ENCODE measurements around the gene ZFP36L2. TPM values are rescaled to one million over a fixed set of nuclear protein-coding genes. Genes with fewer than 3 reads are reported as not detected.

Gene ZFP36L2
- total RNA-seq, 2 experiments from 2014 or later = 207 to 218 TPM

DNA sequence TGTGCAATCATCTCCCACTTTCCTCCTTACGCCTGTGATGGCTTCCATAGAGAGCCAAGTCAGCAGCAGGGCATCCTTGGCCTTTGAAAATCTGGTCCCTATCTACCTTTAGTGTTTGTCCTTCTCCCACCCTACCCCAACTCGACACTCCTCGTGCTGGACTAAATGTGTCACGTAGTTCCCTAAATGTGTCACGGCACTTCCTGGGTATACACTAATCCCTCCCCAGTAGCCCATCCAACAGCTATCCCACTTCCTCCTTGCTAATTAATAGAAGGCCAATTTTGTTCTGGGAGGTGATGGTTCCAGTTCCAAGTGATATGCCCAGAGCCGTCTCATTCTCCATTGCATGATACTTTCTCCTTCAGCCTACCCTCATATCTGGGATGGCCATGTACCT is 36.5 kb upstream of the ZFP36L2 start:
- POLR2A ChIA-PET = no interaction called here
- peaks cover 2% of the 10 kb centered on the region for H3K4me1 Mint-ChIP-seq
- H3K27ac Mint-ChIP-seq = no peak overlapping the region
- H3K27me3 Mint-ChIP-seq = no peaks in the 10 kb centered on the region
- ATAC-seq (ENCODE audit: low read depth) = no peak
- no peak for DNase-seq
- H3K9me3 Mint-ChIP-seq = no peaks in the 10 kb centered on the region
- no peak overlapping the region for H3K4me3 Mint-ChIP-seq
- peaks cover 6% of the 10 kb centered on the region for H3K36me3 Mint-ChIP-seq

DNA sequence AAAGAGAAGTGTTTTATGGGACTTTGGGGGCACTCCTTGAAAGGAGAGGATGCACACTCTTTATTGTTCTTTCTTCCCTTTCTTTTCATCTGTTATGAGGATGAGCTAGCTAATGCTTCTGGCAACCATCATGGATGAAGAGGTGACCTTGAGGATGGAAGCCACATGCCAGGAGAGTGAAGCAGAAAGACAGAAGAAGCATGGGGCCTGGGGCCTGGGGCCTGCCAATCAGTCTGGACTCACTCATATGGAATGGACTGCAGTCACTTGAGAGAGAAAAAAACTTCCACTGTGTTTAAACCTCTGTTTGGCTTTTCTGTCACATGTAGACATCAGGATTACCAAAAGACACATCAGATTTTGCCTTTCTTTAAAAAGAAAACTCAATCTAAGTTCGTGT is 35.8 kb upstream of the ZFP36L2 start:
- Mint-ChIP-seq H3K4me1 (peaks cover 2% of the 10 kb centered on the region), H3K9me3 (no peaks in the 10 kb centered on the region), H3K27me3 (no peaks in the 10 kb centered on the region), H3K4me3 (no peak overlapping the region), H3K36me3 (peaks cover 6% of the 10 kb centered on the region), H3K27ac (no peak overlapping the region)
- DNase-seq = no peak
- POLR2A ChIA-PET = no interaction called here
- no peak for ATAC-seq (ENCODE audit: low read depth)

DNA sequence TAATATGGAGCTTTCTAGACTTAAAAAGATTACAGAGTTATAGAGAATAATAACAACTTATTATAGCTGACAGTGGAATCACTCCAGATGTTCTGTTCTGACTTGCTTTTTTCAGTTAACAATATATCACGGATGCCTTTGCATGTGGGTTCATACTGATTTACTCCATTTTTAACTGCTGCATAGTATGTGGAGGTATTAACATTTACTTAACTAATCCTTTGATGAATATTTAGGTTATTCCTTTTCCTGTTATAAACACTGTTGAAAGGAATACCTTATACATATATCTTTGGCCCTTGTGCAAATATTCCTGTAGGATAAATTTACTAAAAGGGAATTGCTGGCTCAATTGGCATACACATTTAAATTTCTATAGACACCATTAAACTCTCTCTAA is 33.1 kb upstream of the ZFP36L2 start:
- H3K36me3 Mint-ChIP-seq = peaks cover 5% of the 10 kb centered on the region
- POLR2A ChIA-PET = no interaction called here

DNA sequence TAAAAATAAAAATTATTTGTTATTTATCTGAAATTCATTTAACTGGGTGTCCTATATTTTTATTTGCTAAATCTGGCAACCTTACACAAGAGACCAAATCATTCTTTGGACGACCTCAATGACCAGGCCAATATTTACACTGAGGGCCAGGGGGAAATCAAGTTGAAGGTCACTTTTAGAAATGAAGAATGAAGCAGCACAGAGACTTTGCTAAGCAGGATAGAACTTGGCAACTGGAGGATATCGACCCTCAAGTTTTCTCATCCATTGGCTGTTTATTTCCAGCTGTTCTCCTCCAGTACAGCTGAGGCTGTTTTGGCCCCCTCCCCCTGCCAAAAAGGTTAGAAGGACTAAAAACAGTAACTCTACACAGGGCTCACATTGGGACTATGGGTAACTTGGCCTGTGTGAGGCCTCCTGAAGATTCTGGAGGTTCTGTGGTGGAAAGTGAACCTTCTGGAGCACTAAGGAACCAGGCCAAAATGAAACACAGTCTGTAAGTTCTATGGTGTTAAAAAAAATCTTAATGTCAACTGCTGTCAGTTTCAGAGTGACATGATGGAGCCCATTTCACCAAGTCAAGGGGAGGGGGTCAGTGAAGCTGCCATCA is 32.2 kb upstream of the ZFP36L2 start:
- Mint-ChIP-seq H3K27ac (no peak overlapping the region), H3K4me3 (no peak overlapping the region), H3K9me3 (no peaks in the 10 kb centered on the region), H3K27me3 (no peaks in the 10 kb centered on the region), H3K36me3 (peaks cover 4% of the 10 kb centered on the region), H3K4me1 (no peaks in the 10 kb centered on the region)
- POLR2A ChIA-PET = no interaction called here
- no peak for DNase-seq
- no peak for ATAC-seq (ENCODE audit: low read depth)

More for the DNA sequence above, 33.1 kb upstream of the ZFP36L2 start:
- H3K4me1 Mint-ChIP-seq = peaks cover under 1% of the 10 kb centered on the region
- H3K27ac Mint-ChIP-seq = no peak overlapping the region
- no peak overlapping the region for H3K4me3 Mint-ChIP-seq
- no peak for DNase-seq
- ATAC-seq (ENCODE audit: low read depth) = no peak
- H3K27me3 Mint-ChIP-seq = no peaks in the 10 kb centered on the region
- no peaks in the 10 kb centered on the region for H3K9me3 Mint-ChIP-seq

DNA sequence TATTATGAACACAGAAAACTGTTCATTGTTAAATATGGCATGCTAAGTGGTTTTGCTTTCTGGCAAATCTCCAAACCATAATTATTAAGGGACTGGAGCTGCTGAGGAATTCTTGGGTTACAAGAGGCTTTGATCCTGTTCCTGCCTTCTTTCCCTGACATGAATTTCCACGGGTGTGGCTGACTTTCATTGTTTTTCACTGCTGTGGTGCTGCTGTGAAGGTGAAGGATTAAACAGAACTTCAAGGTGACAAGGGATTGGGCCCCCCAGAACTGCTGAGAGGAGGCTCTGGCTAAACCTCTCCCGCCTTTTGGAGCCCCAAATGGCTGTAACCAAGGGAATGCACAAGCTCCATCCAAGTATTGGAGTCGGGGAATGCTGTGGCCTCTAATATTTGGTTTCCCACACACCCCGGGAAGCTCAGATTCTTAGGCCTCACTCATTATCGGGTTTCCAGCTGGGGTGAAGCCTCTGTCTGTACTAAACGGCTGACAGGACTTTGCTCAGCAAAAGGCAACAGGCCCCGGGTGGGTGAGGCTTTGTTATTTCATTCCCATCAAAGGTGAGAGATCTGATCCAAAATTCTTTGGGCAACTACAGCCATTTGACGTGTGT is 29.0 kb upstream of the ZFP36L2 start:
- Mint-ChIP-seq H3K4me3 (no peak overlapping the region), H3K36me3 (no peaks in the 10 kb centered on the region), H3K9me3 (no peaks in the 10 kb centered on the region), H3K4me1 (no peaks in the 10 kb centered on the region), H3K27me3 (no peaks in the 10 kb centered on the region), H3K27ac (no peak overlapping the region)
- no peak for ATAC-seq (ENCODE audit: low read depth)
- POLR2A ChIA-PET = interaction anchor here (0.6 kb wide), 1 partner anchor 160 kb away, joined by 8 read pairs; no protein-coding TSS in a partner anchor
- DNase-seq = no peak

DNA sequence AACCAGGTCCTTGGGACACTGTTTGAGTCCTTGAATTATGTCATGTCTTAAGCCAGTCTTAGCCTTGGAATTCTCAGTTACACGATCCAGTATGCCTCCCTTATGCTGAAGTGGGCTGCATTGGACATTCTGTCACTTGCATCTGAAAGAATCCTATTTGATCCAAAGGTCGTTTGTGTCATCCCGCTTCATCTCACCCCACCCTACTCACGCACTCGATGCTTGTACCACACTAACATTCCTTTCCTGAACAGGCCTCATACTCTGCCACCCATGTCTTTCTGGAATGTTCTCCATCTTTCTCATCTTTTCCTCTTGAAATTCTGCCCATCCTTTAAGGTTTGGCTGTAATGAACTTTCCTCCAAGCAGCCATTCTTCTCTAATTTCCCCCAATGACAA is 27.9 kb upstream of the ZFP36L2 start:
- no peaks in the 10 kb centered on the region for H3K36me3 Mint-ChIP-seq
- no peaks in the 10 kb centered on the region for H3K27me3 Mint-ChIP-seq
- H3K4me3 Mint-ChIP-seq = no peak overlapping the region
- H3K4me1 Mint-ChIP-seq = no peaks in the 10 kb centered on the region
- POLR2A ChIA-PET = interaction anchor here (1.0 kb wide), 1 partner anchor 24 kb away, joined by 3 read pairs; no protein-coding TSS in a partner anchor
- no peak overlapping the region for H3K27ac Mint-ChIP-seq
- ATAC-seq (ENCODE audit: low read depth) (no peak), DNase-seq (no peak)
- H3K9me3 Mint-ChIP-seq = no peaks in the 10 kb centered on the region

DNA sequence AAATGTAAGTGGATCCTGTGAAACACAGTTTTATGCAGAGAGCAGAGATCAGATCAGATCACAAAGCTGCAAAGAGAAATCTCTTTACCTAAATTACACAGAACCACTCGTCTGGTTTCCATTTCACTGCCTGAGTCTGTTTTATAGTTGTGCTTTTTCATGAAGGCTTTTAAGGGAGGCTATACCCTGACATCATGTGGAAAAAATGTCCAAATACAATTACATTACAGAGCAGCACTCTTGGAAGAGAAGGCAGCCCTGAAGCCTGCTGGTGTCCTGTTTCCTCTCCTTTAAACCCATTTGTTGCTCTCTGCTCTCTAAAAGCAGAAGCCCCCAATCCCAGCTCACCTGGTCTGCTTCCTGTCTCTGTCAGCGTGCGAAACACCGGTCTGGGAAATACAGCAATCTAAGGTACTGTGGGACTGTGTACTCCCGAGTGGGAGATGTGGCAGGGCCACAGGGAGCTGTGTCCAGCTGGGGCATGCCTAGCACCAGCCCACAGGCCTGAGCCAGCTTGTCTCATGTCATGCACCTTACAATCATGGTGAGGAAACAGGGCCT is 24.8 kb upstream of the ZFP36L2 start:
- POLR2A ChIA-PET = no interaction called here

DNA sequence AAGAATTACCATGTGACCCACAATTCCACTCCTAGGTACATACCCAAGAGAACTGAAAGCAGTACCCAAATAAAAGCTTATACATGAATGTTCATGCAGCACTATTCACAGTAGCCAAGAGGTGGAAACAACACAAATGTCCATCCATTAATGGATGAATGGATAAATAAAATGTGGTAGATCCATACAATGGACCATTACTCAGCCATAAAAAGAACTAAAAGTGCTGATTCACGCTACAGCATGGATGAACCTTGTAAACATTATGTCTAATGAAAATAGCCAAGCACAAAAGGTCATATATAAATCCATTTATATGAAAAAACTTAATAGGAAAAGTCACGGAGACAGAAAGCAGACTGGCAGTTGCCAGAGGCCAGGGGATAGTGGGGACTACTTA is 23.6 kb upstream of the ZFP36L2 start:
- Mint-ChIP-seq H3K27ac (no peak overlapping the region), H3K27me3 (no peaks in the 10 kb centered on the region), H3K9me3 (no peaks in the 10 kb centered on the region), H3K4me3 (no peak overlapping the region), H3K4me1 (no peaks in the 10 kb centered on the region), H3K36me3 (no peaks in the 10 kb centered on the region)
- DNase-seq (no peak), ATAC-seq (ENCODE audit: low read depth) (no peak)
- POLR2A ChIA-PET = no interaction called here

More for the DNA sequence above, 24.8 kb upstream of the ZFP36L2 start:
- ATAC-seq (ENCODE audit: low read depth) (no peak), DNase-seq (no peak)
- H3K36me3 Mint-ChIP-seq = no peaks in the 10 kb centered on the region
- no peak overlapping the region for H3K4me3 Mint-ChIP-seq
- no peak overlapping the region for H3K27ac Mint-ChIP-seq
- no peaks in the 10 kb centered on the region for H3K27me3 Mint-ChIP-seq
- no peaks in the 10 kb centered on the region for H3K4me1 Mint-ChIP-seq
- no peaks in the 10 kb centered on the region for H3K9me3 Mint-ChIP-seq

DNA sequence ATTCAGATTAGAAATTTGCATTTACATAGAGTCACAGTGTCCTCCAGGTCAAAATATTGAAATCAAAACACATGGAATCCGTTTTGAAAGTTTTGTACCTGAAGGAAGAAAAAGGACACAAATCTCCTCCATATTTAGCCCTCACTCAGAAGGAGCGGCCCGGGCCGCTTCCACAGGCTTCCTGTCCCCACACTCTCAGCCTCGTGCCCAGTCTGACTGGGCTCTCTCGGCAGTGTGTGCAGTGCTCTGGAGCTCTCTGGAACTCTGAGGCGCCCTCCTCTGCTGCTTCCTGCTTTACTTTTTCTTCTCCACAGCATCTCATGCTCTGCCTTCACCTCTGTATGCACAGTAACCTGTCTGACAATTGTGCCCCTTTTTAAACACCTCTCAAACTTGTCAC is 22.2 kb upstream of the ZFP36L2 start:
- POLR2A ChIA-PET = no interaction called here
- DNase-seq (no peak), ATAC-seq (ENCODE audit: low read depth) (no peak)
- Mint-ChIP-seq H3K9me3 (no peaks in the 10 kb centered on the region), H3K4me3 (no peak overlapping the region), H3K27me3 (no peaks in the 10 kb centered on the region), H3K4me1 (no peaks in the 10 kb centered on the region), H3K36me3 (peaks cover 3% of the 10 kb centered on the region), H3K27ac (no peak overlapping the region)

DNA sequence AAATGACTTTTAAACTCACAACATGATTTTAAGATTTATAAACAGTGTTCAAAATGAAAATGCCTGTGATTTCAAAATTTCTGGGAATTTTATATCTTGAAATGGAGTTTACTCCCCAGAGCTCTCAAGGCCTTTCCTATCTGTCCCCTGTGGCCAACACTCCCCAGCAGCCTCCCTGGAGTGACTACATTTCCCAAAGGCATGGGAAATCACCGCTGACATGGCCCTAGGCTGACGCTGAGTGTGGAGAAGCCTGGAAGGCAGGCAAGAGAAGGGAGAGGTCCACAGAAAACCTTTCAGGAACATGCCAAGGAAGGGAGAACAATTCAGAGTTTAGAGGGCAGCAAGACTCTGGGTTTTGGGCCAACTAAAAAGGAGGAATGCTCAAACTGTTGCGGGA is 20.2 kb upstream of the ZFP36L2 start:
- Mint-ChIP-seq H3K4me3 (no peak overlapping the region), H3K27ac (no peak overlapping the region)
- POLR2A ChIA-PET = no interaction called here

DNA sequence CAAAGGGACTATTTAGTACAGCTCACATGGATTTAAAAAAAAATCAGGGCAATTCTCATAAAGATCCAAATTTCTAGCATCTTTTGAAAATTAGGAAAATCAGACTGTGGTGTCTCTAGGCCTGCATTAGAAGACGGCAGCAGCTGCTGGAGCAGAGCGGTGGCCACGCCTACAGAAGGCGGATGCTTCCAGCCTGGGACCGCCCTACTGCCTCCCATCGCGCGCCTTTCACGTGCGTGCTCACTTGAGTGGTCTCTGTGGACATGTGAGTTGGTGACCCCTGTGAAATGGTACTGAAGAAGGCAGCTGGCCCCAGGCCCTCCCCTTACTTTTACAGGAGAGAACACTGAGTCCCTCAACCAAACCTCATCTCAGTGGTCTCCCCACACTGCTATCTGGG is 15.2 kb upstream of the ZFP36L2 start:
- Mint-ChIP-seq H3K9me3 (no peaks in the 10 kb centered on the region), H3K36me3 (peaks cover 8% of the 10 kb centered on the region), H3K4me1 (peaks cover 3% of the 10 kb centered on the region), H3K27me3 (no peaks in the 10 kb centered on the region), H3K4me3 (no peak overlapping the region), H3K27ac (no peak overlapping the region)
- POLR2A ChIA-PET = no interaction called here
- DNase-seq = no peak
- no peak for ATAC-seq (ENCODE audit: low read depth)

More for the DNA sequence above, 20.2 kb upstream of the ZFP36L2 start:
- H3K36me3 Mint-ChIP-seq = peaks cover 3% of the 10 kb centered on the region
- ATAC-seq (ENCODE audit: low read depth) (no peak), DNase-seq (no peak)
- H3K27me3 Mint-ChIP-seq = no peaks in the 10 kb centered on the region
- no peaks in the 10 kb centered on the region for H3K4me1 Mint-ChIP-seq
- no peaks in the 10 kb centered on the region for H3K9me3 Mint-ChIP-seq

DNA sequence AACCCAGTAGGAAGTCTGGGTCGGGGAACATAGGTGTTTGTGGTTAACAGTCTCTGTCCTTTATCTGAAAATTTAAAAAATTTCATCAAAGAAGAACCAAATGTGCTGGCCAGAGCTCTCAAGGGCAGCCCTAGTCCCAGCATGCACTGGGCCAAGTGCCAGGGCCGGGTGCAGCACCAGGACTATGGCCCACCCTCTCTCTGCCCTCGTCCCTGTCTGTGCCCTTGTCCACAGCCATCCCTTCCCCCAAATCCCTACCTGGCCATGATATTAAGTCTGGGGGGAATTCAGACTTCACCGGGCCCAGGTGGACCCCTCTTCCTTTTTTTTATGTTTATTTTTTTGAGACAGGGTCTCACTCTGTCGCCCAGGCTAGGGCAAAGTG is 14.4 kb upstream of the ZFP36L2 start:
- H3K27me3 Mint-ChIP-seq = no peaks in the 10 kb centered on the region
- peaks cover 3% of the 10 kb centered on the region for H3K4me1 Mint-ChIP-seq
- no peak overlapping the region for H3K27ac Mint-ChIP-seq
- H3K36me3 Mint-ChIP-seq = peaks cover 8% of the 10 kb centered on the region
- ATAC-seq (ENCODE audit: low read depth) (no peak), DNase-seq (no peak)
- no peak overlapping the region for H3K4me3 Mint-ChIP-seq
- no peaks in the 10 kb centered on the region for H3K9me3 Mint-ChIP-seq
- POLR2A ChIA-PET = no interaction called here

DNA sequence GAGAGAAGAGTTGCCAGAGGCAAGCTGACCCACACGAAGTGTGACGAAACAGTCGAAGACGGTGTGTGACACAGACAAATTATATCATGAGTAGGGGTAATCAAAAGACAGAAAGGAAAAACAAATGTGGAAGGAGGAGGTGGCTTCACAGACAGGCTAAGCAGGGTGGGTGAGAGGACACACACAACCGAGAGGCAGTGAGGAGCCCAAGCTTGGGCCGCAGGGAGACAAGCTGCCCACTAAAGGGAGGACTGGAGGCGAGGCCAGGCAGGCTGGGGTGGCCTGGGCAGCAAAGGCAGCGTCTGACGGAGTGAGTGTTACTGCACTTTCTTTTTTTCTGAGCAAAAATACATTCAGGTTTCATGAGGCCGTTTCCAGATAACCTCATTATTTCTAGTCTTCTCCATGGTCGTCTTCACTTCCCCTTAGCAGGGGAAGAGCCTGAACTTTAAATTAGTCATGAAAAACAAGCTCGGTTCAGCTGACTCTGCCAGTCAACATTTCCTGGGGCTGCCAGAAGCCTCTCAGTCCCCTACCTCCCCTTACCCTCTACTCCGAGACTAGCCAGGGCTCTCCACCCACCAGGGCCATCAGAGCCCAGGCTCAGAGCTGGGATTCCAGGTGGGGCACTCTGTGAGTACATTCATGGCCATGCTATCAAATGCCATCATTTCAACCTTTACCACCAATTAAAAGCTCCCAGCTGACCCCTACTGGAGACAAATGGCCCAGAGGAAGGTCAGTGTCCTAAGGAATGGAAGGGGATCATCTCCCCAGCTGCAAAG is 13.8 kb upstream of the ZFP36L2 start:
- no peak for ATAC-seq (ENCODE audit: low read depth)
- Mint-ChIP-seq H3K9me3 (no peaks in the 10 kb centered on the region), H3K4me3 (no peak overlapping the region), H3K27me3 (no peaks in the 10 kb centered on the region), H3K4me1 (peaks cover 3% of the 10 kb centered on the region), H3K27ac (no peak overlapping the region), H3K36me3 (peaks cover 8% of the 10 kb centered on the region)
- no peak for DNase-seq
- POLR2A ChIA-PET = interaction anchor here (0.6 kb wide), 1 partner anchor 740 kb away, joined by 4 read pairs; no protein-coding TSS in a partner anchor

DNA sequence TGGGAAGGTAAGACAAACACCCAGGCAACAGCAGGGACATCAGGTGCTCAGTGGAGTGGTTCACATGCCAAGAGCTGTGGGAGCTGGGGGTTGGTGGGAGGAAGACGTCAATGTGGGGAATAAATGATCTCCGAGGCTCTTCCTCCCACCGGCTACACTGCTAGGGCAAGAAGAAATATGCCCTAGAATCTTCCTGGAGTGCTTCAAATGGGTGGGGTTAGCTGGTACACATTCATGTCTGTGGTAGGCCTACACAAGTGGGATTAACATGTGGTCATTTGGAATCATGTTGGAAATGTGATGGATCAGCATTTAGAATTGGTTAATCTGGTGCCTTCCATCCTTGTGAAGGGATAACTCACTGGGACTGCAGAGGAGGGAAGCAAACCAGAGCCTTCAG is 12.4 kb upstream of the ZFP36L2 start:
- H3K4me3 Mint-ChIP-seq = no peak overlapping the region
- H3K36me3 Mint-ChIP-seq = peaks cover 4% of the 10 kb centered on the region
- DNase-seq (no peak), ATAC-seq (ENCODE audit: low read depth) (no peak)
- H3K4me1 Mint-ChIP-seq = peaks cover 3% of the 10 kb centered on the region
- H3K27ac Mint-ChIP-seq = no peak overlapping the region
- POLR2A ChIA-PET = no interaction called here
- no peaks in the 10 kb centered on the region for H3K9me3 Mint-ChIP-seq
- H3K27me3 Mint-ChIP-seq = no peaks in the 10 kb centered on the region

Data from activated naive CD8-positive, alpha-beta T cell treated with anti-CD3 and anti-CD28 coated beads, Interleukin-2, amount 10 ng/mL, durations not matched to agents 7 days and 5 days (primary cell).